ENCODE results near the gene TLL2. TPM values are rescaled to one million over a fixed set of nuclear protein-coding genes. Genes with fewer than 3 reads are reported as not detected.

The TLL2 gene
- total RNA-seq, 1 experiment from 2014 or later = 0.14 TPM

DNA sequence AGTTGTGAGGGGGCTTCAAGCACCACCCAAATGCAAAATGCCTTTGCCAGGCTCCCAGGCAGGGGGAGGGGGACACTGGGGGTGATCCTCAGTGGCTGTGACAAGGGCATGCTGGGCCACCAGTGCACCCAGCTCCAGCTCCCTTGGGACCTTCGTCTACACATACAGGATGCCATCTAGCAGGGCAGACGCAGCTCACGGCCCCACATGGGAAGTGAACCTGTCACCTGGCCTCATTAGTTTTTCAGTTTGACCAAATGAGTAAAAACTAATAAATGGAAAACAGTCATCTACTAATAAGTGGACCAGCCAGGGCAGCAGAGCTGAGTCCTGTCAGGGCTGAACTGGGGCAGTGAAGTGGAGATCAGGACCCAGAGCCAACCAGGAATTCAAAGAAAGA is 50.2 kb downstream of the TLL2 start:
- H3K36me3 ChIP-seq (ENCODE audit: control insufficient read depth, insufficient read depth, low read length) = no peaks in the 10 kb centered on the region
- H3K36me3 Mint-ChIP-seq (ENCODE audit: insufficient read depth, unreplicated experiment) = no peaks in the 10 kb centered on the region
- no peaks in the 10 kb centered on the region for H3K4me1 ChIP-seq
- no peak overlapping the region for H3K4me3 Mint-ChIP-seq (ENCODE audit: unreplicated experiment)
- H3K9me3 ChIP-seq = no peaks in the 10 kb centered on the region
- intact Hi-C loops (cut with micrococcal nuclease; ENCODE audit: unreplicated experiment) = no loop called here
- ChIA-PET POLR2A (no interaction called here), CTCF (no interaction called here)
- H3K9me3 Mint-ChIP-seq (ENCODE audit: unreplicated experiment) = peaks cover 20% of the 10 kb centered on the region
- H3K27ac Mint-ChIP-seq (ENCODE audit: unreplicated experiment) = no peak overlapping the region
- peaks cover 8% of the 10 kb centered on the region for H3K27me3 Mint-ChIP-seq (ENCODE audit: insufficient read depth, unreplicated experiment)
- no peaks in the 10 kb centered on the region for H3K4me1 Mint-ChIP-seq (ENCODE audit: low read depth, unreplicated experiment)
- DNase-seq = no peak
- H3K4me3 ChIP-seq (ENCODE audit: low read depth, low read length) = no peak overlapping the region
- H3K27me3 ChIP-seq (replicated peaks; ENCODE audit: control insufficient read depth, insufficient read depth, low read length) = no peaks in the 10 kb centered on the region; the same call in 1 of the 2 replicates
- BruUV-seq (replicated peaks) = no TSS peak
- TF ChIP-seq, protein P1, sequence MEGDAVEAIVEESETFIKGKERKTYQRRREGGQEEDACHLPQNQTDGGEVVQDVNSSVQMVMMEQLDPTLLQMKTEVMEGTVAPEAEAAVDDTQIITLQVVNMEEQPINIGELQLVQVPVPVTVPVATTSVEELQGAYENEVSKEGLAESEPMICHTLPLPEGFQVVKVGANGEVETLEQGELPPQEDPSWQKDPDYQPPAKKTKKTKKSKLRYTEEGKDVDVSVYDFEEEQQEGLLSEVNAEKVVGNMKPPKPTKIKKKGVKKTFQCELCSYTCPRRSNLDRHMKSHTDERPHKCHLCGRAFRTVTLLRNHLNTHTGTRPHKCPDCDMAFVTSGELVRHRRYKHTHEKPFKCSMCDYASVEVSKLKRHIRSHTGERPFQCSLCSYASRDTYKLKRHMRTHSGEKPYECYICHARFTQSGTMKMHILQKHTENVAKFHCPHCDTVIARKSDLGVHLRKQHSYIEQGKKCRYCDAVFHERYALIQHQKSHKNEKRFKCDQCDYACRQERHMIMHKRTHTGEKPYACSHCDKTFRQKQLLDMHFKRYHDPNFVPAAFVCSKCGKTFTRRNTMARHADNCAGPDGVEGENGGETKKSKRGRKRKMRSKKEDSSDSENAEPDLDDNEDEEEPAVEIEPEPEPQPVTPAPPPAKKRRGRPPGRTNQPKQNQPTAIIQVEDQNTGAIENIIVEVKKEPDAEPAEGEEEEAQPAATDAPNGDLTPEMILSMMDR (IDR thresholded peaks at IDR 0.05; ENCODE audit: insufficient read depth in 1 of 2, low read depth in 1 of 2, low read length in 1 of 2, severe bottlenecking in 1 of 2, unreplicated experiment in 1 of 2) = no peak

DNA sequence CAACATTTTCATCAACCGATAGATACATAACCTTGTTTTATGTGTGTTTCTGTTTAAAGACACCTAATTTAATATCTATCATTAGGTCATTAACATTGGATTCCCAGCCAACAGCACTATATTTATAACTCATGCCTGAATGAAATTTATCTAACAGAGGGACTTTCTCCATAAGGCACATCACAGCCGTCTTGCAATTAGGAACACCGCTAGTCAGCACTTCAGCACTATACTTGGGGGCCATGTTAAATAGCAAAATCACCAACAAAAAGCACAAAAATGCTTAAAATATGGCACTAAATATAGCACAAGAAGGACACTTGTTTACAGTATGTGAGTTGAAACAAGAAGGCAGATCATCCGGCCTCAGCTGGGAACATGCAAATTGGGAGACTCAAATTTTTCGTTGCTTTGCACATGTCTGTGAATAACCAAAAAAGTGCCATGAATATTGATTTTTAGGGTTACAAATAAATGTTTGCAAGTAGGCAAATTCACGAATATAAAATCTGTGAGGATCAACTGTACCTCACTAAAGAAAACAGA is 51.0 kb downstream of the TLL2 start:
- no peak overlapping the region for H3K4me3 Mint-ChIP-seq (ENCODE audit: unreplicated experiment)
- DNase-seq = no peak
- BruUV-seq (replicated peaks) = no TSS peak
- no peak overlapping the region for H3K27ac Mint-ChIP-seq (ENCODE audit: unreplicated experiment)
- intact Hi-C loops (cut with micrococcal nuclease; ENCODE audit: unreplicated experiment) = no loop called here
- H3K27me3 ChIP-seq (replicated peaks; ENCODE audit: control insufficient read depth, insufficient read depth, low read length) = no peaks in the 10 kb centered on the region
- H3K9me3 ChIP-seq = no peaks in the 10 kb centered on the region
- CTCF ChIA-PET = no interaction called here
- POLR2A ChIA-PET = no interaction called here
- H3K36me3 ChIP-seq (ENCODE audit: control insufficient read depth, insufficient read depth, low read length) = no peaks in the 10 kb centered on the region
- no peak overlapping the region for H3K4me3 ChIP-seq (ENCODE audit: low read depth, low read length)
- peaks cover 6% of the 10 kb centered on the region for H3K27me3 Mint-ChIP-seq (ENCODE audit: insufficient read depth, unreplicated experiment)
- no peaks in the 10 kb centered on the region for H3K4me1 ChIP-seq
- H3K36me3 Mint-ChIP-seq (ENCODE audit: insufficient read depth, unreplicated experiment) = no peaks in the 10 kb centered on the region
- H3K9me3 Mint-ChIP-seq (ENCODE audit: unreplicated experiment) = peaks cover 20% of the 10 kb centered on the region
- H3K4me1 Mint-ChIP-seq (ENCODE audit: low read depth, unreplicated experiment) = no peaks in the 10 kb centered on the region
- TF ChIP-seq, protein P1 (IDR thresholded peaks at IDR 0.05; ENCODE audit: insufficient read depth in 1 of 2, low read depth in 1 of 2, low read length in 1 of 2, severe bottlenecking in 1 of 2, unreplicated experiment in 1 of 2) = no peak

DNA sequence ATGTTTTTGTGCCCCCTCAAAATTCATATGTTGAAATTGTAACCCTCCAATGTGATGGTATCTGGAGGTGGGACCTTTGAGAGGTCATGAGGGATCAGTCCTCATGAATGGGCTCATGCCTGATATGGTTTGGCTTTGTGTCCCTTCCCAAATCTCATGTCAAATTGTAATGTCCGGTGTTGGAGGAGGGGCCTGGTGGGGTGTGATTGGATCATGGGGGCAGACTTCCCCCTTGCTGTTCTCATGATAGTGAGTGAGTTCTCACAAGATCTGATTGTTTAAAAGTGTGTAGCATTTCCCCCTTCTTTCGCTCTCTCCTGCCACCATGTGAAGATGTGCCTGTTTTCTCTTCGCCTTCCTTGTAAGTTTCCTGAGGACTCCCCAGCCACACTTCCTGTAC is 53.4 kb downstream of the TLL2 start:
- no peak overlapping the region for H3K4me3 Mint-ChIP-seq (ENCODE audit: unreplicated experiment)
- H3K27ac Mint-ChIP-seq (ENCODE audit: unreplicated experiment) = no peak overlapping the region
- no peaks in the 10 kb centered on the region for H3K4me1 ChIP-seq
- no TSS peak for BruUV-seq (replicated peaks)
- no peaks in the 10 kb centered on the region for H3K27me3 ChIP-seq (replicated peaks; ENCODE audit: control insufficient read depth, insufficient read depth, low read length)
- TF ChIP-seq, protein P1 (IDR thresholded peaks at IDR 0.05; ENCODE audit: insufficient read depth in 1 of 2, low read depth in 1 of 2, low read length in 1 of 2, severe bottlenecking in 1 of 2, unreplicated experiment in 1 of 2) = no peak
- intact Hi-C loops (cut with micrococcal nuclease; ENCODE audit: unreplicated experiment) = no loop called here
- H3K9me3 ChIP-seq = no peaks in the 10 kb centered on the region
- H3K4me3 ChIP-seq (ENCODE audit: low read depth, low read length) = no peak overlapping the region
- H3K36me3 Mint-ChIP-seq (ENCODE audit: insufficient read depth, unreplicated experiment) = no peaks in the 10 kb centered on the region
- H3K36me3 ChIP-seq (ENCODE audit: control insufficient read depth, insufficient read depth, low read length) = no peaks in the 10 kb centered on the region
- ChIA-PET POLR2A (no interaction called here), CTCF (no interaction called here)
- H3K9me3 Mint-ChIP-seq (ENCODE audit: unreplicated experiment) = peaks cover 20% of the 10 kb centered on the region
- peaks cover 4% of the 10 kb centered on the region for H3K27me3 Mint-ChIP-seq (ENCODE audit: insufficient read depth, unreplicated experiment)
- no peak for DNase-seq
- no peaks in the 10 kb centered on the region for H3K4me1 Mint-ChIP-seq (ENCODE audit: low read depth, unreplicated experiment)
